Activated T-cell treated with anti-CD3 and anti-CD28 coated beads, Interleukin-2, amount 50 U/mL, for 1 hour (primary cell): ENCODE data around the gene TMEM115.

Experiments
- DNase-seq: peaks from one replicate; pipeline ENCODE4 v3.0.0-alpha.2; 2020

The TMEM115 gene

GRCh38 chr3:50351323-50351697, 8.0 kb downstream of the TMEM115 start:
- no peak for DNase-seq

- peak; percentile 100 for DNase-seq
Measured at GRCh38 chr3:50350527-50351322, 8.6 kb downstream of the TMEM115 start, which contains the start of the genes CYB561D2 and NPRL2. Gene CYB561D2, plus strand, starts transcription at chr3:50350862. Its CDS starts 572 bp downstream, at chr3:50351434. Gene NPRL2, minus strand, starts transcription at chr3:50350775. Its CDS starts 123 bp downstream, at chr3:50350652.

- no peak for DNase-seq
Measured at GRCh38 chr3:50350213-50350526, 9.2 kb downstream of the TMEM115 start.

- peak; percentile 79 for DNase-seq
Measured at GRCh38 chr3:50347187-50347813, 12.0 kb downstream of the TMEM115 start.

GRCh38 chr3:50345586-50346234, 13.6 kb downstream of the TMEM115 start, which contains the start of gene ZMYND10:
Gene ZMYND10, minus strand, starts transcription at chr3:50345732. Its CDS starts 153 bp downstream, at chr3:50345579.
- peak; percentile 81 for DNase-seq

GRCh38 chr3:50345008-50345407, 14.3 kb downstream of the TMEM115 start:
- no peak for DNase-seq

- no peak for DNase-seq
Measured at GRCh38 chr3:50342813-50343633, 16.3 kb downstream of the TMEM115 start.

GRCh38 chr3:50341996-50342650, 17.2 kb downstream of the TMEM115 start:
- DNase-seq, result no peak

GRCh38 chr3:50341537-50341936, 17.8 kb downstream of the TMEM115 start:
- DNase-seq, result no peak

GRCh38 chr3:50340448-50341329, 18.6 kb downstream of the TMEM115 start, which contains the start of gene RASSF1:
Gene RASSF1, minus strand, starts transcription at chr3:50340836. Its CDS starts 31 bp downstream, at chr3:50340805.
- peak; percentile 75 for DNase-seq

- no peak for DNase-seq
Measured at GRCh38 chr3:50340147-50340447, 19.2 kb downstream of the TMEM115 start.

GRCh38 chr3:50339485-50340146, 19.7 kb downstream of the TMEM115 start:
- DNase-seq, result no peak

GRCh38 chr3:50338965-50339364, 20.4 kb downstream of the TMEM115 start:
- no peak for DNase-seq

- DNase-seq, result peak; percentile 90
Measured at GRCh38 chr3:50337175-50337861, 22.0 kb downstream of the TMEM115 start.

- no peak for DNase-seq
Measured at GRCh38 chr3:50336452-50337174, 22.7 kb downstream of the TMEM115 start.

GRCh38 chr3:50334339-50335075, 24.8 kb downstream of the TMEM115 start:
- no peak for DNase-seq

- no peak for DNase-seq
Measured at GRCh38 chr3:50333744-50334328, 25.5 kb downstream of the TMEM115 start.

- DNase-seq, result no peak
Measured at GRCh38 chr3:50331364-50331907, 27.9 kb downstream of the TMEM115 start.
